NB4 (cell line): ENCODE results near the gene KCNS1.

Experiments
- MAX ChIP-seq: IDR thresholded peaks from 2 replicates; pipeline ENCODE4 v1.6.1; 2011; ENCODE audit warnings: low read depth, low read length
- POLR2A ChIP-seq: IDR thresholded peaks from 2 replicates; pipeline ENCODE4 v1.6.1; 2011; ENCODE audit warnings: mild to moderate bottlenecking; ENCODE audit not compliant: insufficient read length; ENCODE audit errors: extremely low read depth

- no peak for TF ChIP-seq POLR2A
- no peak for TF ChIP-seq MAX
Measured at GRCh38 chr20:45049438-45049837, 51.5 kb downstream of the KCNS1 start.
